ENCODE measurements around the gene NOL4L.
"Not testable (repeated sequence)": the region's sequence is repeated elsewhere in the genome, so short reads cannot be mapped to it uniquely, and the experiment has no call there.

The NOL4L gene

DNA sequence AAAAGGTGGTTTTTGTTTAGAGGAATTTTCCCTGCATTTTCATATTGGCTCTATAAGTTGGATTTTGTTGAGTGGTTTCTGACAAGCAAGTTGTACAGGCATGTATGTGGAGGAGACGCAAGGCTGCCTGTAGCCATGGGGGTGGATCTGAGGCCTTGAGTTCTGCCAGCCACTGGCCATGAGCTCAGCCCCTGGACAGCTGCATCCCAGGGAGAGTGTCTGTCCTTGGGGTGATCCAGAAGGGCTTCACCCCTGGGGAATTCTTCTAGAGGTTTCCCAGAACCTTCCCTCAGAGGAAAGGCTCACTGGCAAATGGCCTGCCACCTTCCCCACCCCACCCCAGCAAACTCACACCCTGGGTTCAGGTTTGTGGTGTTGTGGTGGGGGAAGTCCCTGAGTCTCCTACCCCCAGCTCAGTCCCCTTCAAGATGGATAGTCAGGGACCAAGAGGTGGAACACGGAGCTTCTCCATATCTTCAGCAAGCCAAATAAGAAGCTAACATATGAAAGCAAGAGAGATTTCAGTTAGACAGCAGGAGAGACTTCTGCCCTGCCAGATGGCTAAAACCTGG is 11.6 kb upstream of the NOL4L start:
- DNase-seq: no peak

DNA sequence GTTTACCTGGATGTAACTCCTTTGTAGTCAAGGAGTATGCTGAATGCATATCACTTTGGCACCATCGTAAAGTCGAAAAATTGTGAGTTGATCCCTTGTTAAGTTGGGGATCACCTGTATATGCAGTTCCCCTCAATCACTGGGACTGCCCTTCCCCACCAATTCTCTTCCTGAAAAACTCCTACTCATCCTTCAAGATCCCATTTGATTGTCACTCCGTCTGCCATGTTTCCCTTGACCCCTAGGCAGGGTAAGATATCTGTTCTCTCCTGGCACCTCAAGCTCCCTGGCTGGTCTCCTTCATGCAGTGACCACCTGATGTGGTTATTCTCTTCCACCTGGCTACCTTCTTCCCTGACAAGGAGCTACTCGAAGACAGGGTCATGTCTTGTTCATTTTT is 10.0 kb upstream of the NOL4L start:
- no peak for DNase-seq

DNA sequence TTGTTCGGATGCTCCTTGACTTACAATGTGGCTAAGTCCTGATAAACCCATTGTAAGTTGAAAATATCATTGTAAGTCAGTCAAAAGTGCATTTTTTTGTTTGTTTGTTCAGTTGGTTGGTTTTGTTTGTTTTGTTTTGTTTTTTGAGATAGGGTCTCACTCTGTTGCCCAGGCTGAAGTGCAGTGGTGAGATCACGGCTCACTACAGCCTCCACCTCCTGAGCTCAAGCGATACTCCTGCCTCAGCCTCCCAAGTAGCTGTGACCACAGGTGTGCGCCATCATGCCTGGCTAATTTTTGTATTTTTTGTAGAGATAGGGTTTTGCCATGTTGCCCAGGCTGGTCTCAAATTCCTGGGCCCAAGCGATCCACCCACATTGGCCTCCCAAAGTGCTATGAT is 9.5 kb upstream of the NOL4L start:
- not testable (repeated sequence) for DNase-seq

DNA sequence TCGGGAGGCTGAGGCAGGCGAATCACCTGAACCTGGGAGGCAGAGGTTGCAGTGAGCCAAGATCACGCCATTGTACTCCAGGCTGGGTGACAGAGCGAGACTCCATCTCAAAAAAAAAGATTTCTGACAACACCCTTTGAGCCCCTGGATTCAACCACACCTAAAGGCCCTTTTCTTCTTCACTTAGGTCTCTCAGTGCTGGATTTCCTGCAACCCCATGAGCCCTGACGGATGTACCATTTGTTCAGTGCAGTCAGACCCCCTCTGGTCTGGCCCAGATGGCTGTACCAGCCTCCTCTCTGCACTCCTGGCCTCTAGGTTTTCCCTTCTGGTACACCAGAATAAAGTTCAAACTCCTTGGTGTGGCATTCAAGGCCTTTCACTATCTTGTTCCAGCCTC is 9.1 kb upstream of the NOL4L start:
- no peak for DNase-seq

DNA sequence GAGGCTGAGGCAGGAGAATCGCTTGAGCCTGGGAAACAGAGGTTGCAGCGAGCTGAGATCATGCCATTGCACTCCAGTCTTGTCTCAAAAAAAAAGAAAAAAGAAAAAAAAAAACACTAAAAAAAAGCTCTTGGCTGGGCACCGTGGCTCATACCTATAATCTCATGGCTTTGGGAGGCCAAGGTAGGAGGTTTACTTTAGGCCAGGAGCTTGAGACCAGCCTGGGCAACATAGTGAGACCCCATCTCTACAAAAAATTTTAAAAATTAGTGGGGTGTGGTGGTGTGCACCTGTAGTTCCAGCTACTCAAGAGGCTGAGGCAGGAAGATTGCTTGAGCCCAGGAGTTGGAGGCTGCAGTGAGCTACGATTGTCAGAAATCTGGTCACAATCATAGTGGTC is 7.5 kb upstream of the NOL4L start:
- not testable (repeated sequence) for DNase-seq

DNA sequence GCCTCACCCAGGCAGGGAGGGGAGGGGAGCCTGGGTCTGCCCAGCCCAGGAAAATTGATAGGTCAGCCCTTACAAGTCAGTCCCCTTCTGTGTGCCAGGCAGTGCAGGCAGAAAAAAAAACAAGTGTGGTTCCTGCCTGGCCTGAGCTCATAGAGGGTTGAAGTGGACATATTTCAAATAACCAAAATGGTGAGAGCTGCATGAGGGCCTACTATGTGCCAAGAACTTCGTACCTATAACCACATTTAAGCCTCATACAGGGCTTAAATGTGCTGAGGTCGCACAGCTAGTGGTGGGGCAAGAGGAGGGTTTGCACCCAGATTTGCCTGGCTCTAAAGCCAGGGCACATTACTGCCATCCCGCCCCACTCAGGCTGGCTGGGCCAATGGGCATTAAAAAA is 6.9 kb upstream of the NOL4L start:
- DNase-seq: no peak

DNA sequence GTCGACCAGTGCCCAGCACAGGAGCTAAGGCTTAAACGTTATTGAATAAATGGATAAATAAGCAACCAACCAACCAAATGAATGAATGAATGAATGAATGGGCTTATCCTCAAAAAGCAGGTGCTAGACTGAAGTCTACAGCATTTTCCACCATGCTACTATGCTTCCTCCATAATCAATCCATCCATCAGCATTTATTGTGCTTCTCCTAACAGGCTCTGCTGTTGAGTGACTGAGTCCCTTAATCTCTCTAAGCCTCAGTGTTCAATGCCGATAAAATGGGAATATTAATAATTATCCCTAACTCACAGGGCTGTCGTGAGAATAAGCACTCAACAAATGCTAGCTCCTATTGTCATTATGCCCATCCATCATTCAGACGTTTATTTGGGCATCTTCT is 4.6 kb upstream of the NOL4L start:
- DNase-seq: no peak

DNA sequence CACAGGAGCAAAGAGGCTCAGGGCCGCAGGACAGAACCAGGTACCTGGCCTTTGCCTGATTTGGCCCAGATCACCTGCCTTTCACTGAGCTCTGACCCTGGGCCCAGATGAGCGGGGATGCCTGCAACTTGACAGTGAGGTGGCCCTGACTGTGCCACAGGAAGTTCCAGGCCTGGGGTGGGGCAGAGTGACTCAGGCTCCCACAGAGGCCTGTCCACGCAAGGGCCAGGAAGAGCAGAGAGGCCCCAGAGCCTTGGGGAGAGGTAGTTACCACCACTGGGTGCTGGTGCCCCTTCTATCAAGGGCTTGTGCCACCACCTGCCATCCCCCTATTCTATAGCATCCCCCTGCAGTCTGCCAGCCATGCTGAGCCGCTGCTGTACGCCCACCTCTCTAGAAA is 4.1 kb upstream of the NOL4L start:
- no peak for DNase-seq

DNA sequence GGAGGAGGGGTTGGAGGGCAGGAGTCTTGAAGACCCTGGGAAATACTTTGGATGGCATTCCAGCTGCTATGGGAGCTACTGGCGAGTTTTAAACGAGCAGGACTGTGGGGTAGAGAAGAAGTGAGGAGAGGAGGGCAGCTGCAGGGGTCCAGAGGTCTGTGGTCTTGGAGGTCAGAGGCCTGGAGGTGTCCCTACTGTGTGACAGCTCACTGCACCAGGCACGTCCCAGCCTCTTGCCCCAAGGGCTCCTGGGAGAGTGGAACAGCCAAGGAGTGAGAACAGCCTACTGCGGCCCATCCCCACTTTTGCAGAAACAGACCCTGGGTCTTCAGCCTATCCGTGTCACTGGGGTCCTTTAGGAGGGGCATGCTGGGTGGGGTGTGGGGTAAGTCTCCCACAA is 2.9 kb upstream of the NOL4L start:
- DNase-seq: no peak

DNA sequence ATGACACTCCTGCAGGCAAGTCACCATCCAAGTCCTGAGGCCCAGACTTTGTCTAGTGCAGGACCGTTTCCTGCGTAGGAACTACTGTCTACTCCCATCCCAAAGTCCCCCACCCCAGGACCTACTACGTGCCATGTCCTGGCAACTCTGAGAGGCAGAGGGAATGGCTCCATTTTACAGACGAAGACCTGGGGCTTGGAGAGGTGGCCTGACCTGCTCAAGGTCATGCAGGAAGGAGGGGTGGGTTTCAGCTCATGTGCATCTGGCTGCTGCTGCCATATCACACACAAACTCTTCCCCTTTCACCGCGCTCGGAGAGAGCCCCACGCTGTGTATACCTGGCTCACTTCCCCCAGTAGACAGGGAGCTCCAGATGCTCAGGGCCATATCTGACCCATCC is 1.2 kb upstream of the NOL4L start:
- no peak for DNase-seq

DNA sequence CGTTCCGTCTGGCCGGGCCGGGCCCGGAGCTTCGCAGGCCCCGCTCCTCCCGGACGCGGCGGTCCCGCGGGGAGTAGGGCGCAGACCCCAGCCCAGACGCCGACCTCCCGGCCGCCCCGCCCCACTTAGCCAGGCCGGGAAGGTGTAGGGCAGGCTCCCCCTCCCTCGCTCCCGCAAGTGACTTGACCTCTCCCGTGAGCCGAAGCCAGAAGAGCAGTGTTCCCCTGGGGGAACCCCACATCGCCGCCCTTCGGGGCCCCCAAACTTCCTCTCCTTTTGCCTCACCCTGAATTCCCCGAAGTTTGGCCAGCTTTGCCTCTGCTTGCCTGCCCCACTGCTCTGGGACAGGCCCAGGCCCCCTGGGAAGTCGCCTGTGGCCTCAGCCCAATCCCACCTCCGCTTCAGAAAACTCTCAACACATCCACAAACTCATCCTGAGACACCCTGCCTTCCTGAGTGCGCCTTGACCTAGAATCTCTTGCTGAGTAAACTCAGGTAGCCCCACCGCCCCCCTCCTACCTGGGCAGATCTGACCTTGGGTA is 524 bp upstream of the NOL4L start:
- DNase-seq: peak in 2 of 51 donors; percentile 25 to 33

DNA sequence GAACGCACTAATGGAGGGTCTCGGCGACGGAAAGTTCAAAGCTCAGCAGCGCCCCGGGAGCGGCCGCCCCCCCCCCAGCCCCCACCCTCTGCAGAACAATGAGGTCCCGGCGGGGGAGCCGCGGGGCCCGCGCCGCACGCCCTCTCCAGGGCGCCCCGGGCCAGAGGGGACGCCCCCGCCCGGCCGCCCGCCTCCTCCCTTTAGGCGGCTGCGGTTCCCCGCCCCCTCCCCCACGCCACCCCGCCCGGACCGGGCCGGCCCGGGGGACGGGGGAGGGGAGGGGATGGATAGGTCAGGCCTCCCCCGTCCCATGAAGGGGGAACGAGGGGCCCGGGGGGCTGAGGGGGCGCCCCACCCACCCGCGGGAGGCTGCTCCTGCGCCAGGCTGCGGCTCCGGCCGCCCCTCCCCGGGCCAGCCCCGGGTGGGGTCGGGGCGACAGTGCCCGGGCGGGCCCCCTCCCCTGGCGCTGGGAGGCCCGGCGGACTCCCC is 1.5 kb downstream of the NOL4L start:
- DNase-seq: peak in 5 of 51 donors; percentile 40 to 76 (median 54)

DNA sequence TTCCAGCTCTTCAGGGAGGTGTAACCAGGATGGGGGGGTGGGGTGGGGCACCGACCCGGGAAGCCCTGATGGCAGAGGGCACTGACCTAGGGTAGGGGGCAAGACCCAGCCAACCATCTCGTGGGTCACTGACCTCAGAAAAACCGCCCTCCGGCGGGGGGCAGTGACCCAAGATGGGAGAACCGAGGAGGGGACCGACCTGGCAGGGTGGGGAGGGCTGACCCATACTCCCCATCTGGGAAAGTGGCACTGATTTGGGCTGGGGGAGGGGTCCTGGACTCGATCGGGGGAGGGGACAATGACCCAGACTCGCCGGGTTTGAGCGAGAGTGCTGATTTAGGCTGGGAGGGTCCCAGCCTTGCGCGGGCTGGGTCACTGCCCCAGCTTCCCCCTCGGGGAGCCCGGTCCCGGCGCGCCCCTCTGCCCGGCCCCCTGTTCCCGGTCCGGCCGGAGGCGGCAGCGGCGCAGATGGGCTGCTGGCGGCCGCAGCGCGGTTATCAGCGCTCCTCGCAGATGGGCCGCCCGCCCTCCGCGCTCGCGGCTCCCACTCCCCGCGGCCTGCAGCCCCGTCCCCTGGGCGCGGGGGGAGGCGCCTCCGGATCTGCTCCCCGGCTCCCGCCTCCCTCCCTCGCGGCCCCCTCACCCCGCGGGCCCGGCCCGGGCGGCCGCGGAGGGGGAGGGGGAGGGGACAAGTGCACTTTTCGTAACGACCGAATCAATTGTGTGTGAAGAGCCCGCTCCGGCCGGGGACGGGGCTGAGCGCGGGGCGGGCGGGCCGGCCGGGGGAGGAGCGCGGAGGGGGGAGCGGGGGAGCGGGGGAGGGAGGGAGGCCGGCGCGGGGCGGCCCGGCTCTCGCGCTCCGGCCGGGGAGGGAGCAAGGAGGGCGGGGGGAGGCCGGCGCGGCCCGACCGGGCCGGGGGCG is 2.2 kb downstream of the NOL4L start:
- DNase-seq: peak in 17 of 51 donors; percentile 19 to 76 (median 39)

DNA sequence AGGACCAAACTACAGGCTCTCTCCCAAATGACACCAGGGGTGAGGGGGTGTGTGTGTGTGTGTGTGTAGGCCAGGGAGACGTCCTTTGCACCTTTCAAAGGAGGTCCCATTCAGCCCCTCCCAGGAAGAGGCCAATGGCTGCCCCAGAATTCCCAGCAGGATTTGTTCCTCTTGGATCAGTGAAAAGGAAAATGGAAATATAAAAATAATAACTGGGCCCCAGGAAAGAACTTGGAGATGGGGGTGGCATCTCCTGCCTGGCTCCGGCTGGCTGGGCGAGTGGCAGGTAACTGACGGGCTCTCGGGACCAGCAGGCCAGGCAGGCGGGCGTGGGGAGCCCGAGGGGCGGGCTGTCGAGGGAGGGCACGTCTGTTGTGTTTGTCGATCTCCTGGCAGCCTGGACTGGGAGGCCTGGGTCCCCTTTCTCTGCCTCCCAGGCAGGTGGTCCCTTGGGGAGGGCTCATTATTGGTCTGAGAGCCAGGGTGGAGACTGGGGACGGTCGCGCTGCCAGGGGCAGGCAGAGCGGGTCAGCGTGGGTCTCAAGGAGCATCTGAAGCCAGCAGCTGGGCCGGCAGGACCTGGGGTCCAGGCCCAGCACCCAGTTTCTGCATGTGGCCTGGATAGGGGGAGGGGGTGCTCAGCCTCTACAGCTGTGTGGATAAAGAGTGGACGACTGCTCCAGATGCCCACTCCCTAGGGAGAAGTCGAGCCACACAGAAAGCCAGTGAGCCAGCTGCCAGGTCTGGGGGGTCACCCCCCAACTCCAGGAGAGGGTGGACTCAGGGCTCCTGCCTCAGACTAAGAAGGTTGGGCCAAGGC is 3.1 kb downstream of the NOL4L start:
- DNase-seq: peak in 1 of 51 donors; percentile 9

DNA sequence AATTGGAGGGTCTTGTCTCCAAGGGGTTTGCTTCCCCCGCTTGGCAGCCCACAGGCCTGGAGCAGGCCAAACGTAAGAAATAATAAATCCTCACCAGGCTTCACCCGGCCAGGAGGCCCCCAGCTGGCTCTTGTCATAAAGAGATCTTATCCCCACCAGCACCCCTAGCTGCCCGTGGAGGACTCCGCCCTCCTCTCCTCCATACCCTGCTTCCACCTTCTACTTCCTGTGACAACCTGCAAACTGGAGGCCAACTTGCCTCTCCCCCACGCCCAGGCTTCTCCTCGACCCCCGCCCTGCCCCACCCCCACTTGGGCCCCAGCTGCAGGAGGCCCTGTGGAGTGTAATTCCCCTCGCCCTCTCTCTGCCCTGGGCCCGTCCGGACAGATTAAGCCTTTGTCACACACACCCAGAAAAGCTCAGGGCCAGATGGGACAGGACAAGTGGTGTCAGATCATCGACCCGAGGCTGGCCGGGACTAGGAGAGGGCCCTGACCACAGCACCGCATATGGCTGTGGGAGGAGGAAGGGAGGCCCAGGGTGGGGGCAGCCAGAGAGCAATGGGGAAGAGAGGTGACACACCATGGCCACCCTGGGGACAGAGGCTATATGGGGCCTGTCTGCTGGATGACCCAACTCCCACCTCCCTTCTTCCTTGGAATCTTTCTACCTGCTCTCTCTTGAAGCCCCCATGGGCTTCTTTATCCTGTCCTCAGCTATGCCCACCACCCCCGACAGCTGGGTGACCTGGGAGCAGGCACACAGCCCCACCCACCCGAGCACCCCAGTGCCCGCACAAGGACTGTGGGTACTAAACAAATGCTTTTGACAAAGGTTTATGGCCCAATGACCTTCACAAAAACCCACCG is 3.9 kb downstream of the NOL4L start:
- peak in 5 of 51 donors; percentile 6 to 35 (median 24) for DNase-seq

DNA sequence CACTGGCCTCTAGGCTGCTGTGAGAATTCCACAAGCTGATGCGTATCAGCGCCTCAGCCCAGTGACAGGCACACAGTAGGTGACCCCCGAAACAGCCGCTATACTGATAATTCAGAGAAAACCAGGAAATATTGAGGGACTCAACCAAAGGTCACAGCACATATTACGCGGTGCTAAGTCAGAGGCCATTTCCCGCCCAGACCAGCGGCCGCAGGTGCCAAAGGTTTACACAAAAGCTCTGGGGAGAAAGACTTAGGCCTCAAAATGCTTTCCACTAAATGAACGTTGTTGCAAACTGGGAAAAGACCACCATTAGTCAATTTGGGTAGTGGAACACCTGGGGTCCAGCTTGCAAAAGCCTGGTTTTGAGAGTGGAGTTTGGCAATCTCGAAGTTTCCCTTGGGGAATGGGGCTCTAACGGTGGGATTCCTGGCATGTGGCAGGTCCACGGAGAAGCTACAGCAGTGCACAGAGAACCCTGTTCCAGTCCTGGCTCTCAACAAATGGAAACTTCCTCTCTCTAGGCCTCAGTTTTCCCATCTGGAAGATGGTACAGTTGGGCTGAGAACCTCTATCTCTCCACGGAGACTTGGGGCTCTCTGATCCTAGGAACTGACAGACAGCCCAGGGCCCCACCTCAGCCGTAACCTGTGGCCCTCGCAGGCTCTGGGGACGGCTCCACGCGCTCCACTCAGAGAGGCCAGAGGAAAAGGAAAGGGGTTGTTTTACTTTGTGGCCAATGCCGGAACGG is 4.7 kb downstream of the NOL4L start:
- DNase-seq: no peak

DNA sequence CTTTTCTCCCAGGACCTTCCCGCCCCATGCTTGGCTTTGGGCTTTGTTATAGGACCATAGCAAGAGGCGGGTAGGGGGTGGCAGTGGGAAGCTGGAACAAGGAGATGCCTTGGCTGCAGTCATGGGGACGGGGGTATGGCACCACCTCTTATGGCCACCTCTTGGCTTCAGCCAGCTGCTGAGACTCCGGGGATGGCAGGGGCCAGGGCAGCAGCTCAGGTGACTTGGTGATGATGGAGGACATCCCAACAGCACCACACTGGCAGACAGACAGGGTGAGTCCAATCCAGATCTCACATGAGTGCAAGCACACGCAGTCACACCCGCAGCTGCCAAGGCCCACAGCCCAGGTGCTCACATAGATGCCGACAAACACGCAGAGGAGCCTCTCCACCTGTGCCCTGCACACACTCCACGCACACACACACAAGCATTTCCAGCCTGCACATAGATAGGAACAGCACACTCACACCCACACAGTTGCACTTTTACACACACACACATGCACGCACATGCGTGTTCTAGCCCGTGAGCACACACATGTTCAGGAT is 6.2 kb downstream of the NOL4L start:
- DNase-seq: no peak

DNA sequence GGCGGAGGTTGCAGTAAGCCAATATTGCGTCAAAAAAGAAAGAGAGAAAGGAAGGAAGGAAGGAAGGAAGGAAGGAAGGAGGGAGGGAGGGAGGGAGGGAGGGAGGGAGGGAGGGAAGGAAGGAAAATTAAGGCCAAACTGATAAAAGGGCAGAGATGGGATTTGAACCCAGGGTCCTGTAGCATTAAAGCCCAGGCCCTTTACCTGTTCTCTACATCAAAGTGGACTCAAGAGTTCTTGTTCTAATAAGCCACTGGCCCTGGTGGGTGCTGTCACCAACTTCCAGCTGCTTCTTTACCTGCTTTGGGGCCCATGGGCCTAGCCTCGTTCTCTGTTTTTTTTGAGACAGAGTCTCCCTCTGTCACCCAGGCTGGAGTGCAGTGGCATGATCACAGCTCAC is 7.1 kb downstream of the NOL4L start:
- DNase-seq: not testable (repeated sequence)

DNA sequence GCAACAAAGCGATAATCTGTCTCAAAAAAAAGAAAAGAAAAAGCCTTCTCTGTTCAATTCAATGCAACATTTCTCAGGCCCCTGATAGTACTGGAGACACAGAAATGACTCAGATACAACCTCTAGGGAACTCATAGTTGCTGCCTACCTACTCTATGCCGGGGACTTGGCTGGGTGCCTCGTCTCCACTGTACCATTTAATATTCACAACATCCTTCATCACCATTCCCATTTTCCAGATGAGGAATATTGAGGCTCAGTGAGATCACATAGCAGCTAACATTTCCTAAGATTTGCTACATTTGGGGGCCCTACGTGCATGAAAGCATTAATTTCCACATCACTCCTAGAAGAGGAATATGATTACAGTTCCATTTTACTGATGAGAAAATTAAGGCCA is 7.5 kb downstream of the NOL4L start:
- DNase-seq: no peak

DNA sequence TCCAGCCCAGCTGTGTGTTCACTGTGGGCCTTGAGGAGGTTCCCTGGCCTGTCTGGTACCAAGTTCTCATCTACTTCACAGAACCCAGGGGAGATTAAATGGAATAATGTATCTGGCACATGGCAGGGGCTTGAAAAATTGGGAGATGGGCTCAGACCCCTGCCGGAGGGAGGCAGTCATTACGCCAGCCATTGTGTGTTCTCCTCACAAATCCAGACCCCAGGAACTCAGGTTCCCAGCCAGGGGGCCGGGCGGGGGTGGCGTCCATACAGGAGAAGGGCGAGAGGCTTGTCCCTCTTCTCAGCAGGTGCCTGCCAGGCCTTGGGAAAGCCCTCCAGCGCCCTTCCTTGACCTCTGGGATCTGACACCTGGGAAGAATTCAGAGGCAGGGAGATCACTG is 8.1 kb downstream of the NOL4L start:
- no peak for DNase-seq

Measured in hypothalamus (tissue), 51 donors.